ENCODE measurements around the gene RIOK1. TPM values are rescaled to one million over a fixed set of nuclear protein-coding genes. Genes with fewer than 3 reads are reported as not detected.

RIOK1 gene
- total and polyA plus RNA-seq, 2 of the 13 experiments (the other 11 are each of a cell fraction or from before 2014, with no cell fraction given), result 9.4 to 37.8 TPM

GRCh38 chr6:7389451-7390225, at the start of gene RIOK1, which contains the start of gene CAGE1 (continued):
- TF ChIP-seq RERE (CRISPR knock-in tag; IDR thresholded peaks at IDR 0.05; ENCODE audit: low read depth), result peak; percentile 67
- TF ChIP-seq KDM4B (CRISPR knock-in tag; IDR thresholded peaks at IDR 0.05), result peak; percentile 61; the same call in 1 of the 2 replicates
- TF ChIP-seq GATAD1 (CRISPR knock-in tag; IDR thresholded peaks at IDR 0.05), result peak; percentile 91
- peak; percentile 66 for TF ChIP-seq ATF2 (CRISPR knock-in tag; IDR thresholded peaks at IDR 0.05)
- TF ChIP-seq MAFK (conservative IDR thresholded peaks at IDR 0.05 in 1 of 2, IDR thresholded peaks at IDR 0.05 in 1 of 2; ENCODE audit: low read length in 2 of 2), result no peak
- TF ChIP-seq ZNF556 (CRISPR knock-in tag; IDR thresholded peaks at IDR 0.05; ENCODE audit: borderline replicate concordance), result peak; percentile 93
- no peak for TF ChIP-seq ZFAT (CRISPR knock-in tag; conservative IDR thresholded peaks at IDR 0.05)
- TF ChIP-seq ZNF20 (CRISPR knock-in tag; IDR thresholded peaks at IDR 0.05), result peak; percentile 69; the same call in 1 of the 2 replicates
- TF ChIP-seq ZNF512 (CRISPR knock-in tag; IDR thresholded peaks at IDR 0.05), result no peak
- peak; percentile 87 for TF ChIP-seq NR0B2 (CRISPR knock-in tag; IDR thresholded peaks at IDR 0.05)
- peak; percentile 51; the same call in 1 of the 2 replicates for TF ChIP-seq BHLHE40 (IDR thresholded peaks at IDR 0.05; ENCODE audit: low read length)
- TF ChIP-seq KLF11 (CRISPR knock-in tag; IDR thresholded peaks at IDR 0.05), result peak; percentile 79
- TF ChIP-seq ZNF496 (CRISPR knock-in tag; IDR thresholded peaks at IDR 0.05; ENCODE audit: insufficient replicate concordance), result no peak
- TF ChIP-seq PHF21A (CRISPR knock-in tag; IDR thresholded peaks at IDR 0.05), result peak; percentile 90
- 0 out of 2 replicates have a peak, but pooled peaks have one; percentile 15 for TF ChIP-seq GTF2F1 (IDR thresholded peaks at IDR 0.05; ENCODE audit: low read length)
- no peak for TF ChIP-seq BCL6 (CRISPR knock-in tag; IDR thresholded peaks at IDR 0.05)
- no peak for TF ChIP-seq ZNF121 (CRISPR knock-in tag; IDR thresholded peaks at IDR 0.05)
- peak; percentile 75 for TF ChIP-seq ZNF572 (CRISPR knock-in tag; IDR thresholded peaks at IDR 0.05)

Data from HepG2 (cell line).